HG02938 (cell line): Measurements from ENCODE around the gene KIF1C.
"Not testable (repeated sequence)": the region's sequence is repeated elsewhere in the genome, so short reads cannot be mapped to it uniquely, and the experiment has no call there.

Experiments
- ATAC-seq: cut with Tn5 transposase; IDR thresholded peaks from one replicate; pipeline ENCODE4 v1.9.1; 2021; ENCODE audit warnings: mild to moderate bottlenecking, moderate library complexity; ENCODE audit not compliant: unreplicated experiment

Gene KIF1C

DNA sequence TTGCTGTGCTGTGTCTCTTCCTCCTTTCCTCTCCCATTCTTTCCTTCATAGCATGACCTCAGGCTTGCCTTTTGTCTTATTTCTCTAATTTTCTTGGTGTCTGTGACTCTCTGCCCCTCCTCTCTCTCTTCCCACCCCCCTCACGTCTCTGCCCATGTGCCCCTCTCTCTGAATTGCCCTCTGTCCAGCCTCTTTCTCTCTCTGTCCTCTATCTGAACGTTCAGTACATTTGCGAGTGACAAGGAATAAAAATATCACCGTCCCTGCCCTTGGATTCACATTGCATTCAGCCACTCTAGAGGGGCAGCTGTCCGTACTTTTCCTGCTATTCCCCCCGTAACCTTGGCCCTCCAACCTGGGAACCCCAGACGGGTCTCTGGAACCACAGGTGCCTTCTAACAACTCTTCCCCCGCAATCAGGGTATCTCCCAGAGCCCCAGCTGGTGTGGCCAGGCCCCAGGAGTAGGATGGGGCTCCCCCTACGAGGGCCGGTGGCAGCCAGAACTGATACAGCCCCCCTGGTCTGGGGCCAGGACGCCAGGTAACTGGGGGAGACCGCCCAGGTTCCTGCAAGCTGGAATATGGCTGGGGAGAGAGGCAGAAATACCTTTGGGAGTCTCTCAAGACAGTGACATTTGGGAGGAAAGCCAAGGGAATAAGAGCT lies 1.8 kb downstream of the KIF1C start:
- ATAC-seq = no peak

DNA sequence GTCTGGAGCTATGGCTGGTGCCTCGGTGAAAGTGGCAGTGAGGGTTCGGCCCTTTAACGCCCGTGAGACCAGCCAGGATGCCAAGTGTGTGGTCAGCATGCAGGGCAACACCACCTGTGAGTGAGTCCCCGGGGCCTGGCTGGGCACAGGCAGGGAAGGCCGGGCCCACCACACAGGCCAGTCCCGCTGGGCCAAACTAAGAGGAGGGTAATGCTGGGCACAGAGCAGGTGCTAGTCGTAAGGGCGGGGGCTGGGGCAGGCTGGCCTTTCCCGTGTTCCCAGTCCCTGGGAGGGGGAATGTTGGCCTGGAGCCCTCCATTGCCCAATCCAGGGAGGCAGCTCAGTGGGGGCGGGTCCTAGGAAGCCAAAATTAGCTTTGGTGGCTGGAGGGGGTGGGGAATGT lies 2.5 kb downstream of the KIF1C start:
- ATAC-seq = no peak

DNA sequence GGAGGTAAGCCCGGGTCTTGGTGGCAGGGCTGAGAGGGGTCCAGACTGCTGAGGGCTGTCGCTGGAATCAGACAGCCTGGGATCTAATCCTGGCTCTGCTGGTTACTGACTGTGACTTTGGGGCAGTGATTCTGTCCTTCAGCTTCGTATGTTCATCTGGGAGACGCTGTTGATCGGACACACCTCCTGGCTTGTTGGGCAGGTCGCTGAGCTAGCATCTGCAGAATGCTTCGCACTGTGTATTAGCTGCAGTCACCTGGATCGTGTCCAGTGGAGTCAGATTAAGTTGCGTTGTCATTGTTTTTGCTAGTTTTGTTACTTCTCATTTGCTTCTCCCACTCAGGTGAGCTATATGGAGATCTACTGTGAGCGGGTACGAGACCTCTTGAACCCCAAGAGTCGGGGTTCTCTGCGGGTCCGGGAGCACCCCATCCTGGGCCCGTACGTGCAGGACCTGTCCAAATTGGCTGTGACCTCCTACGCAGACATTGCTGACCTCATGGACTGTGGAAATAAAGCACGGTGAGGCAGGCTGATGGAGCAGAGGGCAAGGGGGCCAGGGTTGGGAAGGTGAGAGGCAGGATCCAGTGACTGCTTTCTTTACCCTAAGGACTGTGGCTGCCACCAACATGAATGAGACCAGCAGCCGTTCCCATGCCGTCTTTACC lies 4.5 kb downstream of the KIF1C start:
- ATAC-seq = no peak

DNA sequence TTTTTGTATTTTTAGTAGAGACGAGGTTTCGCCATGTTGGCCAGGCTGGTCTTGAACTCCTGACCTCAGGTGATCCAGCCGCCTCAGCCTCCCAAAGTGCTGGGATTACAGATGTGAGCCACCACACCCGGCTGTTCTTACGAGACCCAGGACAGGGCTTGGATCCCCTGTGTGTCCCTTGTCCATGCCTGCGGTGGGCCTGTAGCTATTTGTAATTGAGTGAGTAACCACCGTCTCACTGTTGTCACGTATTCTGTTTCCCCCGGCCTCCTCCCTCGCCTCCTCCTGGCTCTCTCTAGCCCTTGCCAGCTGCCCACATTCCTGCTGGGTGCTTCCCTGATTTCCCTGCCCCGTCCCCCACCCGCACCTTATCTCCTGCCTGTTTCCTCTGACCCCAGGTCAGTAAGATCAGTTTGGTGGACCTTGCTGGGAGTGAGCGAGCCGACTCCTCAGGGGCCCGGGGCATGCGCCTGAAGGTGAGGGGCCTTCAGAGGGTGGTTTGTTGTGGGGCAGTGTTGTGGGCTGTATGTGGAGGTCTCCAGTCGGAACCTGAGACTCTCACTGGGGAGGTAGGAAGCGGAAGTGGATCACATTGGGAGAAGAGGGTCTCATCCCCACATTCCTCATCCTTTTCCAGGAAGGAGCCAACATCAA lies 5.6 kb downstream of the KIF1C start:
- ATAC-seq = no peak

DNA sequence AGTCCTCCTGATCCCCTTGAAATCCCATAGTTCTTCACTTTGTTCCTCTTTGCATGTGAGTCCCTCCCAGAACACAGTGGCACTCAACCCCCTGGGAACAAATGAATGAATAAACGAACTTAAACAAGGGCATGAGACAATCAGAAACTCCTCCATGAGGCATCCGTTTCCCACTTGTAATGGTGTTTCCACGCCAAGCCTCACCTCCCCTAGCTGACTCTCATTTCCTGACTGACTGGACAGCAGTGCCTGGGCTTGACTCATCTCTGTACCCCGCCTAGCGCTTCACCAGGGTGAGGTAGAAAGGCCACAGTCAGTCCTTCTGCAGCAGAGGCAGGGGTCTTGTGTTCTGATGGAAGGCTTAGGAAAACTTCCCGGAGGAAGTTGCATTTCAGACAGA lies 14.2 kb downstream of the KIF1C start:
- ATAC-seq = no peak

DNA sequence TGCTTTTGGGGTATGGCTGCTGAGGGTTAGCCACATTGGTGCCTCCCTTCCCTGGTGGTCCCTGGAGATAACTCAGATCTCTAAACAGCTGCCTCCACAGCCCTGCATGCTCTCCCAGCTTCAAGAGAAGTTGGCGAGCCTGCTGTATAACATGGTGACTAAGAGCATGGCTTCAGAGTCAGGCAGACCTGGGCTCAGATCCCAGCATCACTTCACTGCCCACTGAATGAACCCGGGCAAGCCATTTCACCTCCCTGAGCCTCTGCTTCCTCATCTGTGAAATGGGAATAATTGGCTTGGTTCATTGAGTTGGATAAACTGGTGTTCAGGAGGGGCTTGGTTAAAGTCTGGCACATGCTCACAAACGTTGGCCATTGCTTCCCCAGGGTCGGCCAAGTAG lies 16.6 kb downstream of the KIF1C start:
- ATAC-seq = no peak

DNA sequence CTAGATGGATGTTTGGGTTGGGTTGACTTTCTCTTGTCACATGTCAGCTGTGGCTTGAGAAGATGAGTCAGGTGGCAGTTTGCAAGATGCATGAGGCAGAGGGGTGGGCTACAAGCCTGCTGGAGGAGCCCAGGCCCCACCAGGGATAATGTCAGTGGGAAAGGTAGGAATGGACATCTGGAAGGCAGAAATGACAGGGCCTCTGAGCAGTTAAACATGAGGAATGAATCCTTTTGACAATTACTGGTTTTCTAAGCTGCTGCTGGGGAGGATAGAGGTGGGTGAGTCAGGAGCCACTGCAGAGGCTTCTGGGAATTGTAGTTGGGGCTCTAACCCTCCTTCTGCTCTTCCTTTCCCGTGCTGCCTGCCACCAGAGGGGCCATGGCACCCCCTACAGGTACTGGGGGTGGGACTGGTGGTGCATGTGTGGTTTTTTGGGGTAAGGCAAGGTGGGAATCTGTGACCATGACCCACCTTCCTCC lies 21.8 kb downstream of the KIF1C start:
- ATAC-seq = no peak

DNA sequence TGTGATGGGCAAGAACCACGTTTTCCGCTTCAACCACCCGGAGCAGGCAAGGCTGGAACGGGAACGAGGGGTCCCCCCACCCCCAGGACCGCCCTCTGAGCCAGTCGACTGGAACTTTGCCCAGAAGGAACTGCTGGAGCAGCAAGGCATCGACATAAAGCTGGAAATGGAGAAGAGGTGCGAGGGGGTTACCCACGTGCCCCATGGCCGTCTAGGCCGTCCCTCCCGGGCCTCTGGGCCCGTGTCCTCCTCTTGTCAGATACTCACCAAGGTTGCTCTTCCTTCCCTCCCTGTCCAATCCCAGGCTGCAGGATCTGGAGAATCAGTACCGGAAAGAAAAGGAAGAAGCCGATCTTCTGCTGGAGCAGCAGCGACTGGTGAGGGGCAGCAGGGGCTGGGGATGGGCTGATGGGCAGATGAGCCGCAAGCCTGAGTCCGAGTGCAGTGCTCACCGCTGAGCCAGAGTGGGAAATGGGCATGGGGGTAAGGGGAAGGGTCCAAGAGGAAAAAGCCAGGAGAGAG lies 22.8 kb downstream of the KIF1C start:
- no peak for ATAC-seq

DNA sequence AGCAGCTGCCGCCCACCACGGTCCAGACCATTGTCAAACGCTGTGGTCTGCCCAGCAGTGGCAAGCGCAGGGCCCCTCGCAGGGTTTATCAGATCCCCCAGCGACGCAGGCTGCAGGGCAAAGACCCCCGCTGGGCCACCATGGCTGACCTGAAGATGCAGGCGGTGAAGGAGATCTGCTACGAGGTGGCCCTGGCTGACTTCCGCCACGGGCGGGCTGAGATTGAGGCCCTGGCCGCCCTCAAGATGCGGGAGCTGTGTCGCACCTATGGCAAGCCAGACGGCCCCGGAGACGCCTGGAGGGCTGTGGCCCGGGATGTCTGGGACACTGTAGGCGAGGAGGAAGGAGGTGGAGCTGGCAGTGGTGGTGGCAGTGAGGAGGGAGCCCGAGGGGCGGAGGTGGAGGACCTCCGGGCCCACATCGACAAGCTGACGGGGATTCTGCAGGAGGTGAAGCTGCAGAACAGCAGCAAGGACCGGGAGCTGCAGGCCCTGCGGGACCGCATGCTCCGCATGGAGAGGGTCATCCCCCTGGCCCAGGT lies 24.5 kb downstream of the KIF1C start:
- ATAC-seq = no peak

DNA sequence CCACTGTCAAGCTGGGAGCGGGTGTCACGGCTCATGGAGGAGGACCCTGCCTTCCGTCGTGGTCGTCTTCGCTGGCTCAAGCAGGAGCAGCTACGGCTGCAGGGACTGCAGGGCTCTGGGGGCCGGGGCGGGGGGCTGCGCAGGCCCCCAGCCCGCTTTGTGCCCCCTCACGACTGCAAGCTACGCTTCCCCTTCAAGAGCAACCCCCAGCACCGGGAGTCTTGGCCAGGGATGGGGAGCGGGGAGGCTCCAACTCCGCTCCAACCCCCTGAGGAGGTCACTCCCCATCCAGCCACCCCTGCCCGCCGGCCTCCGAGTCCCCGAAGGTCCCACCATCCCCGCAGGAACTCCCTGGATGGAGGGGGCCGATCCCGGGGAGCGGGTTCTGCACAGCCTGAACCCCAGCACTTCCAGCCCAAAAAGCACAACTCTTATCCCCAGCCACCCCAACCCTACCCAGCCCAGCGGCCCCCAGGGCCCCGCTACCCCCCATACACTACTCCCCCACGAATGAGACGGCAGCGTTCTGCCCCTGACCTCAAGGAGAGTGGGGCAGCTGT lies 25.9 kb downstream of the KIF1C start:
- no peak for ATAC-seq

DNA sequence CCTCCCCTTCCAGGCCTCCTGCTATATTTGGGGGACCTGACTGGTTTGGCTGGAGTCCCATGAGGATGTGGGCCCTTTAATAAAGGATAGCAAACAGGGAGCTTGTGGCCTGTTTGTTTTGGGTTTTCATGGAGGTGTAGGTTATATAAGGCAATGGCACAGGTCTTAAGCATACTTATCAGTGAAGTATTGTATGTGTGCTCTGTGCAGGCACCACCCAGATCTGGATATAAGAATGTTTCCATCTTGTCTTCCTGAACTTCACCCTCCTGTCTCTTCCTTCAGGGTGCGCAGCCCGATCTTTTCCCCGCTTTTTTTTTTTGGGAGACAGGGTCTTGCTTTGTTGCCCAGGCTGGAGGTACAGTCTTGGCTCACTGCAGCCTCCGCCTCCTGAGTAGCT lies 26.9 kb downstream of the KIF1C start:
- ATAC-seq = no peak

DNA sequence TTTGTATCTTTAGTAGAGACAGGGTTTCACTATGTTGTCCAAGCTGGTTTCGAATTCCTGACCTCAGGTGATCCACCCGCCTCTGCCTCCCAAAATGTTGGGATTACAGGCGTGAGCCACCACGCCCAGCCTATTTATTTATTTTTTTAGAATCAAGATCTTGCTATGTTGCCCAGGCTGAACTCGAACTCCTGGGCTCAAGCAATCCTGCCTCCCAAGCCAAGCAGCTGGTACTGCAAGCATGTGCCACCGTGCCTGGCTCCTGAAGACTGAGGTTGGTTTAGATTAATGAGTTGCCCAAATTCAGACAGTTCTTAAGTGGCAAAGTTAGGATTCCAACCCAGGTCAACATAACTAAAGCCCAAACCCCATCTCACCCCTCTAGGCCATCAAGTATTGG lies 29.5 kb downstream of the KIF1C start:
- ATAC-seq = no peak

DNA sequence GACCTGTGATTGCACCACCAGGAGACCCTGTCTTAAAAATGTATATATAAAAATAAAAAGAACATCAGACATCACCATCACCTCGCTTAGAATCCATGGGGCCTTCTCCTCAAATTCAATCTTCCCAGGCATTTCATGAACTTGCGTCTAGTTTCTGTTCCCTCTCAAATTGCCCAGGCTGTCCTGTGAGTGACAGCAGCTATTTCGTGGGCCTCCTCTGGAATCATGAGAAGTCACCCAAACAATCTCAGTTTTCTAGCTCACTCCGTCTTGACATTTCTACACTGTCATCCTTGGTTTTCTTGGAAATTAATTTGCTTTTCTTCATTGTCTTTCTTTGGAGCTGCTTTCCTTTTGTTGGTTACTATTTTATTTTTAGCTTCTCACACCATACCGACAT lies 30.2 kb downstream of the KIF1C start:
- ATAC-seq = no peak

DNA sequence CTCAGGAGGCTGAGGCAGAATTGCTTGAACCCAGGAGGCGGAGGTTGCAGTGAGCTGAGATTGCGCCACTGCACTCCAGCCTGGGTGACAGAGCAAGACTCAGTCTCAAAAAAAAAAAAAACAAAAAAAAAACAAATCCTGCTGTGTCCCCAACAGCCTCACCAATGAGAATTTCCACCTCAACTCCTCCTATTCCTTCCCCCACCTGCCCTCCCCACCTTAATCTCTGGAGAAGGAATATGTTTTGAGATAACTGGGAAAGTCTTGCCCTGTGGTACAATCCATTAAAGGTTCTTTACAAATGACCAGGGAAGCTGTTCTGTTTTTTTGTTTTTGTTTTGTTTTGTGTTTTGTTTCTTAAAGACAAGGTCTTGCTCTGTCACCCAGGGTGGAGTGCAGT lies 32.4 kb downstream of the KIF1C start:
- not testable (repeated sequence) for ATAC-seq

DNA sequence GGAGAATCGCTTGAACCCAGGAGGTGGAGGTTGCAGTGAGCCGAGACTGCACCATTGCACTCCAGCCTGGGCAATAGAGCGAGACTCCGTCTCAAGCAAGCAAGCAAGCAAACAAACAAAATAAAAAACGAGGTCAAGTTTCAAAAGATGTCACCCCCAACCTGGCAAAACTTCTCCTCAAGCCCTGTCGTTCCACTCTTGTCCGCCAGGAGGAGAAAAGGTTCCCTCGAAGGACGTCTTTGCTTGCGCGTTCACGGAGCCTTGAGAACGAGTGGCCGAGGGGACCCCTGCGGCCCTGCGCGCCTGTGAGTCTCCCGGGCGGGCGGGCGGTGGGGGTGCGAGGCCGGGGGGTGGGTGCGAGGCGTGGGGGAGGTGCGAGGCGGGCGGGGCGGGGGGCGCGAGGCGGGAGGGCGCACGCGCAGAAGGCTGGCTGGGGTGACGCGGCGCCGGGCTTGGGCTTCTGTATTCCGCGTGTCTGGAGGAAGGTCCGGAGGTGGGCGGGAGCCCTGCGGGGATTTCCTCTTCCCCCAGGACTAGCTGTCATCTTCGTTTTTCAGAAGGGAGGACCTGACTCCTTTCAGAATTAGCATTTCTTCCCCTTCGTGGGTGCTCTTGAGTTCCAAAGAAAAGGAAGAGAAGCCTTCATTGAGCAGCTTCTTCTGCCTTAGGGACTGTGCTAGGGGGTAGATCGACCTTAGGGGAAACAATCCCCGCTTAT lies 33.8 kb downstream of the KIF1C start:
- ATAC-seq = no peak

DNA sequence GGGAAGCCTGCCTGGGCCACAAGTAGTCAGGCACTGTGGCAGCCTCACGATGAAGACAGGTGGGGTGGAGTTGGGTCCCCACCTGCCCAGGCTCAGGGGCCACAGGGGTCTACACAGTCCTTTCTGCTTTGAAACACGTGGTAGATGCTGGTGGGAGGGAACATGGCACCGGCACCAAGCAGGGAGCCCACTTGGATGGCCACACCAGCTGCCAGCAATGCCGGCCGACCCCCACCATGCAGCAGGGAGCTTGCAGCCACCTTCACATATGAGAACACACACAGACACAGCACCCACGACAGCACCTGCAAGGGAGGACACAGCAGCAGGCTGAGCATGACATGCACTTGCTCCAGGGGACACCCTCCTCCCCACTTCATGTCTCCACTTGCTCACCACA lies 35.1 kb downstream of the KIF1C start:
- ATAC-seq = no peak

DNA sequence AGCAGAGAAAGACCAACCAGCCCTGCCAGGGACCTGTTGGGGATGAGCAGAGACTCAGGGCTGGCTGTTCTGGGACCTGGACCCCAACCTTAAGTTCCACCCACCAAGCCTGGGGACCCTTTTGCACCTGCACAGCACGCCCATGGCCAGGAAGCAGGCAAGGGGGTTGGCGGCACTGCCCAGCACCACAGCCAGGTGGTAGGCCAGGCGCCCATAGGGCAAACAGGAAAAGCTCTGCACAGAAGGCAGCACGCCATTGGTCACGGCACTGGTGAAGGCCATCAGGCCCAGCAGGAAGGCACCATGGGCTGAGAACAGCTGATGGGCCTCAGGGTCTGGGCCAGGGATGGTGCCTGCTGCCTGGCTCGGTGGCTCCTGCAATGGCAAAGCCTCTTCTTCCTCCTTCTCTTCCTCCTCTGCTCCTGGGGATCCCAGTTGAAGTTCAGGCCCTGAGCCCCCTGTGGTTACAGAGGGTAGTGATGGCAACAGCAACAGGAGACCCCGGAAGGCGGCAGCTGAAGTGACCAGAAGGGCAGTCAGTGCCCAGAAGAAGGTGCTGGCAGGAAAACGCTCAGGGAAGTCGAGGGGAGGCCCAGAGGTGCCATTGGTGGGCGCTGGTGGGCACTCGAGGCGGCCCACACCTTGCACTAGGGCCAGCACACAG lies 35.7 kb downstream of the KIF1C start:
- ATAC-seq = no peak

DNA sequence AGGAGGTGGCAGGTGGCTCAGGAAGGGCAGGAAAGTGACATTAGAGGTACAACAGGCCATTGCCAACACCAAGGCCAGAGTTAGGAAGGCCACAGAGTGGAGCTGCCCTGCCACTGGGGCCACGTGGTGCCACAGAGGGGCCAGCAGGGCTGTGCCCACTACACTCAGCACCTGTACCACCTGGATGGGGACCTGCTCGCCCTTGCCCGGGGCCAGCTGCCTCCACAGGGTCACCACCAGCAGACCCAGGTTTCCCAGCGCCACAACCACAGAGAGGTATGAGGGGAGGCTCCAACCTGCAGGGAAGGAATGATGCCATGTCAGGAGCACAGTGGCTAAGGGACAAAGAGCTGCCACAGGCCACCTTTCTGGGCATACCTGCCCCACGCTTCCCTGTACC lies 36.3 kb downstream of the KIF1C start:
- ATAC-seq = no peak

DNA sequence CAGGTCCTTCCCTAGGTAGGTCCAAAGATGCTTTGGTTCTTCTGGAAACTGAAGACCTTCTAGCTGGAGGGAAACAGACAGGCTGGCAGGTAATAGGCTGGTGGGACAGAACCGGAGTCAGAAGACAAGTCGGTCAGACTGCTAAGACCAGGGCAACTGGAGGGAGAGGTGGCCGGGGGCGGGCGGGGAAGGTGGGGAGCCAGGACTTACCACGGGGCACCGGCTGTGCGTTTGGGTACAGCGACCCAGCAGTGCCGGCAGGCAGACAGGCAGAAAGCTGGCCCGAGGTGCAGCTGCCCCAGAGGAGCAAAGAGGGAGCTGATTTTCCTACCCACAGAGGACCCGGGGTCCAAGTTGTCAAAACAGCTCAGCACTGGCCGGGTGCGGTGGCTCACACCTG lies 36.9 kb downstream of the KIF1C start:
- no peak for ATAC-seq

DNA sequence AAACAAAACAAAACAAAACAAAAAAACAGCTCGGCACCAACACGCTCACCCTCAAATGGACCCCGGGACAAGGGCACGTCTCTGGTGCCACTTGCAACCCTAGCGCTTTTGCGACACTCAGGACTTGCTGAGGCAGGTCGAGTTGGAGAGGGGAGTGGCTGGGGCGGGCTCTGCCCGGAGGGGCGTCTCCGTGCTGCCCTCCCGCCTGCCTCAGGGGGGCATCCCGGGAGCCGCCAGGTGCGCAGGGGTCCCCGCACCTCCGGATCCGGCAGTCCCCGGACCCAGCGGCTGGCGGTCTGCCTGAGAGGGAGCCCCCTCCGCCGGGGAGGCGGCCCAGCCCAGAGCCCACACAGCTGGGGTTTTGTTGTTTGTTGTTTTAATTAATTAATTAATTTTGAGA lies 37.6 kb downstream of the KIF1C start, which contains the start of gene SLC52A1:
TSS of gene SLC52A1 (minus strand) at position 112 of the 400 bp plus-strand sequence. CDS start 820 bp downstream, outside the sequence.
- ATAC-seq = no peak
